ENCODE measurements around the gene PALD1. TPM values are rescaled to one million over a fixed set of nuclear protein-coding genes. Genes with fewer than 3 reads are reported as not detected.

The PALD1 gene
- total RNA-seq, 3 donors from 2014 or later (not counting 1 experiment from before 2014, with no cell fraction given), result 0.21 TPM; not detected in 2

- DNase-seq (no peak), ATAC-seq (no peak)
- Histone ChIP-seq H3K36me3 (ENCODE audit: control insufficient read depth, insufficient read depth, low read length) (no peaks in the 10 kb centered on the region), H3K9me3 (ENCODE audit: control insufficient read depth, insufficient read depth, low read length) (no peaks in the 10 kb centered on the region), H3K27ac (ENCODE audit: low read length) (no peak overlapping the region), H3K4me3 (ENCODE audit: low read length) (no peak overlapping the region), H3K4me1 (ENCODE audit: control insufficient read depth, insufficient read depth, low read length) (peaks cover 7% of the 10 kb centered on the region), H3K27me3 (ENCODE audit: control insufficient read depth, insufficient read depth, low read length) (no peaks in the 10 kb centered on the region)
- no peak for TF ChIP-seq CTCF (IDR thresholded peaks at IDR 0.05)
- Mint-ChIP-seq H3K9me3 (no peaks in the 10 kb centered on the region), H3K27me3 (ENCODE audit: low read depth in 2 of 2) (peaks cover 0 to 4% of the 10 kb centered on the region in 2 donors), H3K4me1 (peaks cover 6 to 12% of the 10 kb centered on the region in 2 donors), H3K4me3 (no peak overlapping the region), H3K36me3 (no peaks in the 10 kb centered on the region), H3K27ac (no peak overlapping the region)
- WGBS (ENCODE audit: insufficient coverage), result 87% methylated on average over 3 of the region's 3 CpGs
- intact Hi-C loops (cut with micrococcal nuclease), result no loop called here
Measured at GRCh38 chr10:70546584-70546983, 68.0 kb downstream of the PALD1 start.

GRCh38 chr10:70549351-70549961, 70.9 kb downstream of the PALD1 start:
- intact Hi-C loops (cut with micrococcal nuclease), result no loop called here
- Mint-ChIP-seq H3K27ac (no peak overlapping the region), H3K9me3 (no peaks in the 10 kb centered on the region), H3K27me3 (ENCODE audit: low read depth in 2 of 2) (no peaks in the 10 kb centered on the region), H3K36me3 (no peaks in the 10 kb centered on the region), H3K4me3 (no peak overlapping the region), H3K4me1 (peaks cover 6 to 12% of the 10 kb centered on the region in 2 donors)
- H3K9me3 ChIP-seq (ENCODE audit: control insufficient read depth, insufficient read depth, low read length), result no peaks in the 10 kb centered on the region
- no peak for TF ChIP-seq CTCF (IDR thresholded peaks at IDR 0.05)
- ATAC-seq (peak in 1 of 3 donors; percentile 21), DNase-seq (no peak)
- H3K4me3 ChIP-seq (ENCODE audit: low read length), result no peak overlapping the region
- no peaks in the 10 kb centered on the region for H3K36me3 ChIP-seq (ENCODE audit: control insufficient read depth, insufficient read depth, low read length)
- H3K4me1 ChIP-seq (ENCODE audit: control insufficient read depth, insufficient read depth, low read length), result peaks cover 7% of the 10 kb centered on the region
- H3K27ac ChIP-seq (ENCODE audit: low read length), result no peak overlapping the region
- no peaks in the 10 kb centered on the region for H3K27me3 ChIP-seq (ENCODE audit: control insufficient read depth, insufficient read depth, low read length)
- WGBS (ENCODE audit: insufficient coverage), result 87% methylated on average over 11 of the region's 12 CpGs

- Mint-ChIP-seq H3K27ac (no peak overlapping the region), H3K4me3 (no peak overlapping the region), H3K9me3 (no peaks in the 10 kb centered on the region), H3K27me3 (ENCODE audit: low read depth in 2 of 2) (no peaks in the 10 kb centered on the region), H3K4me1 (peaks cover 6 to 12% of the 10 kb centered on the region in 2 donors), H3K36me3 (no peaks in the 10 kb centered on the region)
- no peak overlapping the region for H3K27ac ChIP-seq (ENCODE audit: low read length)
- H3K4me1 ChIP-seq (ENCODE audit: control insufficient read depth, insufficient read depth, low read length), result peaks cover 7% of the 10 kb centered on the region
- 90% methylated on average over 3 of the region's 3 CpGs for WGBS (ENCODE audit: insufficient coverage)
- peak; percentile 89 for TF ChIP-seq CTCF (IDR thresholded peaks at IDR 0.05)
- intact Hi-C loops (cut with micrococcal nuclease), result loop anchor here (1.0 to 2.0 kb wide), 3 partner anchors 209 to 330 kb away; partner anchors contain the start of gene SGPL1
- ATAC-seq (peak; percentile 82 to 100 (median 97)), DNase-seq (peak; percentile 77 to 86)
- no peaks in the 10 kb centered on the region for H3K27me3 ChIP-seq (ENCODE audit: control insufficient read depth, insufficient read depth, low read length)
- H3K9me3 ChIP-seq (ENCODE audit: control insufficient read depth, insufficient read depth, low read length), result no peaks in the 10 kb centered on the region
- H3K4me3 ChIP-seq (ENCODE audit: low read length), result no peak overlapping the region
- no peaks in the 10 kb centered on the region for H3K36me3 ChIP-seq (ENCODE audit: control insufficient read depth, insufficient read depth, low read length)
Measured at GRCh38 chr10:70549962-70550458, 71.4 kb downstream of the PALD1 start.

Measured in natural killer cell (primary cell).